ENCODE results near the gene SLC52A1.
"Not testable (repeated sequence)": the region's sequence is repeated elsewhere in the genome, so short reads cannot be mapped to it uniquely, and the experiment has no call there.

SLC52A1 gene

DNA sequence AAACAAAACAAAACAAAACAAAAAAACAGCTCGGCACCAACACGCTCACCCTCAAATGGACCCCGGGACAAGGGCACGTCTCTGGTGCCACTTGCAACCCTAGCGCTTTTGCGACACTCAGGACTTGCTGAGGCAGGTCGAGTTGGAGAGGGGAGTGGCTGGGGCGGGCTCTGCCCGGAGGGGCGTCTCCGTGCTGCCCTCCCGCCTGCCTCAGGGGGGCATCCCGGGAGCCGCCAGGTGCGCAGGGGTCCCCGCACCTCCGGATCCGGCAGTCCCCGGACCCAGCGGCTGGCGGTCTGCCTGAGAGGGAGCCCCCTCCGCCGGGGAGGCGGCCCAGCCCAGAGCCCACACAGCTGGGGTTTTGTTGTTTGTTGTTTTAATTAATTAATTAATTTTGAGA, at the start of gene SLC52A1:
TSS of gene SLC52A1 (minus strand) at position 112 of the 400 bp plus-strand sequence. CDS start 820 bp downstream, outside the sequence.
- DNase-seq (ENCODE audit: low read depth), result no peak
- TF ChIP-seq, protein P1, sequence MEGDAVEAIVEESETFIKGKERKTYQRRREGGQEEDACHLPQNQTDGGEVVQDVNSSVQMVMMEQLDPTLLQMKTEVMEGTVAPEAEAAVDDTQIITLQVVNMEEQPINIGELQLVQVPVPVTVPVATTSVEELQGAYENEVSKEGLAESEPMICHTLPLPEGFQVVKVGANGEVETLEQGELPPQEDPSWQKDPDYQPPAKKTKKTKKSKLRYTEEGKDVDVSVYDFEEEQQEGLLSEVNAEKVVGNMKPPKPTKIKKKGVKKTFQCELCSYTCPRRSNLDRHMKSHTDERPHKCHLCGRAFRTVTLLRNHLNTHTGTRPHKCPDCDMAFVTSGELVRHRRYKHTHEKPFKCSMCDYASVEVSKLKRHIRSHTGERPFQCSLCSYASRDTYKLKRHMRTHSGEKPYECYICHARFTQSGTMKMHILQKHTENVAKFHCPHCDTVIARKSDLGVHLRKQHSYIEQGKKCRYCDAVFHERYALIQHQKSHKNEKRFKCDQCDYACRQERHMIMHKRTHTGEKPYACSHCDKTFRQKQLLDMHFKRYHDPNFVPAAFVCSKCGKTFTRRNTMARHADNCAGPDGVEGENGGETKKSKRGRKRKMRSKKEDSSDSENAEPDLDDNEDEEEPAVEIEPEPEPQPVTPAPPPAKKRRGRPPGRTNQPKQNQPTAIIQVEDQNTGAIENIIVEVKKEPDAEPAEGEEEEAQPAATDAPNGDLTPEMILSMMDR (conservative IDR thresholded peaks at IDR 0.05; ENCODE audit: low read depth, low read length), result no peak
- H3K4me3 ChIP-seq (ENCODE audit: low read depth, low read length), result no peak within 1 kb of the TSS

DNA sequence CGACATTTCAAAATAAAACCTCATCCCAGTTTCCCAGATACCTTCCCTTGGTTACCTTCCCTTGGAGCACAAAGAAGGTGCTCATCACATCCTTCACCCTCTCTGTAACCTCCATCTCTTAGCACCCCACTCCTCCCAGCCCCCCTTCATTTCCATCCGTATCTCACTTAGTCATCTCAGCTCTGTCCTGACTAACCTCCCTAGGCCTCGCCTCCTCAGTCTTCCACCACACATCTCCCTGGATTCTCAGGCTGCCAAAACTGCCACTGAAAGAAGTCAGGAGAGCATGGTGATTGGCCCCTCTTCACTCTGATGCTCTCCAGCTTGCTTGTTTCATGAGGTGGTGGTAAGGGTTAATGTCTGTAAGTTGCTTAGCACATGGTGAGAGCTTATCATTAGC, 45.4 kb upstream of the SLC52A1 start:
- no peak for DNase-seq (ENCODE audit: low read depth)
- TF ChIP-seq, protein P1 (conservative IDR thresholded peaks at IDR 0.05; ENCODE audit: low read depth, low read length), result no peak
- H3K4me3 ChIP-seq (ENCODE audit: low read depth, low read length), result no peak overlapping the region

DNA sequence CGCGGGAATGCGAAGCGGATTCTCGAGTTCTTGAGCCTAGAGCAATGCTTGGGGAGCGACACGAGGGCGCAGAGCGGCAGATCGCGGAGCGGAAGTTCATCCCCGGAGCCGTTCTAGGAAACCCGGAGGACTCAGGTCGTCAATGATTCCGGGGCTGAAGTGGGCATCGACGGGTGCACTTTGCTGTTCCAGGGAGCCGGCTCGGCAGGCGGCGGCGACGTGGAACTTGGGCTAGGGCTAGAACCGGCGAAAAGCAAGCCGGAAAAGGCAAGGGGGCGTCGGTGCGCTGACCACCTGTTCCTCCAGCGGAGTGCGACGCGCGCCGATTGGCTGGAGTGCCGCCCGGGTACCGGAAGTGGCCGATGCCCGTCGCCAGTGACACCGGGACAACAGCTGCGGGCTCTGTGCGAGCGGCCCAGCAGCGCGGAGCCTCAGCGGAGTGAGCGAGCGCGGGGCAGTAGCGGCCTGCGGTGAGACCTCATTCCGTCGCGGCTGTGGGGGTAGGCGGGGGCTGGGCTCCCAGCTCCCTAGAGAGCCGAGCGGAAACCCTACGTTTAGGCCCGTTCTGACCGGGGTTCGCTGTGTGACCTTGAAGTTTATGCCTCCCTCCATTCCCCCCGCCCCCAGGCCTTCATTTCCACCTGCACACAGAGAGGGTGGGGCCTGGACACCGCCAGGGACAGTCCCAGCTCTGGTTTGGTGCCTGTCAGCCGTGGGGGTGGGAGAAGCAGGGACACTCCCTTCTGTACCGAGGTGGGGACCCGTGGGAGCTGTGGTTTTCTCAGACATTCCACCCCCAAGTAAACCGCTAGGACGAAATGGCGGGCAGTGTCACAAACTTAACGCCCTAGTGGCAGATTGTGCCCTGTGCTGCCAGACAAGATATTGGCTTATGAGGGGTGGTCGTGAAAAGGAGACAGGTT, 43.1 kb upstream of the SLC52A1 start, which contains the start of gene ZFP3:
TSS of gene ZFP3 (plus strand) at position 362 of the 923 bp plus-strand sequence. CDS start 13,038 bp downstream, outside the sequence.
- TF ChIP-seq, protein P1 (conservative IDR thresholded peaks at IDR 0.05; ENCODE audit: low read depth, low read length), result no peak
- peak within 1 kb of the TSS; percentile 72 for H3K4me3 ChIP-seq (ENCODE audit: low read depth, low read length)
- peak; percentile 81 for DNase-seq (ENCODE audit: low read depth)

DNA sequence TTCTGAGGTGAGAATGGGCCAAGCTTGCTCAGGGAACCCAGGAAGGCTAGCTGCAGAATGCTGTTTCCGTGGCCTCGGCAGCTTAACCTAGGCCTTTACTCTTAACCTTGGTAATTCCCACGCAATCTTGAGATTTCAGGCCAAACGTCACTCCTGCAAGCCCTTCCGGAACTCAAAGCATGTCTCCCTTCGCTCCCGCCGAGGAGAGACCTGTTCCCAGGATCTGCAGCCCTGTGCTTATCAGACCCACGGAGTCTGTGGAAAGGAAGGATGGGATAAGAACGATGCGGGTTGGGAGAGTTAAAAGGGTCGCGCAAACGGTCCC, 42.5 kb upstream of the SLC52A1 start:
- TF ChIP-seq, protein P1 (conservative IDR thresholded peaks at IDR 0.05; ENCODE audit: low read depth, low read length), result no peak
- H3K4me3 ChIP-seq (ENCODE audit: low read depth, low read length), result peak overlapping the region; percentile 72
- DNase-seq (ENCODE audit: low read depth), result no peak

DNA sequence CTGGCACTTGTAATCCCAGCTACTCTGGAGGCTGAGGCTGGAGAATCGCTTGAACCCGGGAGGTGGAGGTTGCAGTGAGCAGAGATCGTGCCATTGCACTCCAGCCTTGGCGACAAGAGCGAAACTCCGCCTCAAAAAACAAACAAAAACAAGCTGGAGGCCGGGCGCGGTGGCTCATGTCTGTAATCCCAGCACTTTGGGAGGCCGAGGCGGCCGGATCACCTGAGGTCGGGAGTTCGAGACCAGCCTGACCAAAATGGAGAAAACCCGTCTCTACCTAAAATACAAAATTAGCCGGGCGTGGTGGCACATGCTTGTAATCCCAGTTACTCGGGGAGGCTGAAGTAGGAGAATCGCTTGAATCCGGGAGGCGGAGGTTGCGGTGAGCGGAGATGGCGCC, 42.0 kb upstream of the SLC52A1 start:
- H3K4me3 ChIP-seq (ENCODE audit: low read depth, low read length); DNase-seq (ENCODE audit: low read depth): not testable (repeated sequence)

DNA sequence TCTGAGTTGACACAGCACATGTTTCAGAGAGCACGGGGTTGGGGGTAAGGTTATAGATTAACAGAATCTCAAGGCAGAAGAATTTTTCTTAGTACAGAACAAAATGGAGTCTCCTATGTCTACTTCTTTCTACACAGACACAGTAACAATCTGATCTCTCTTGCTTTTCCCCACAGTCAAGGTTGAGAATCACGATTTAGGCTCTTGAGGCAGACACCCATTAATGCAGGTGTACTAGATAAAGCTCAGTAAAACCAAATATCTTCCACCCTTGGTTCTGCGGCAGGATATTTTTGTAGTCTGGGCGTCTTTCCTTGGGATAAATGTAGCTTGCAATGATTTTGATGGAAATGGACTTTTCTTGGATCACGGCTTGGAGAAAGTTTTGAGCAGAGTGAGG, 40.2 kb upstream of the SLC52A1 start:
- not testable (repeated sequence) for H3K4me3 ChIP-seq (ENCODE audit: low read depth, low read length); DNase-seq (ENCODE audit: low read depth)

DNA sequence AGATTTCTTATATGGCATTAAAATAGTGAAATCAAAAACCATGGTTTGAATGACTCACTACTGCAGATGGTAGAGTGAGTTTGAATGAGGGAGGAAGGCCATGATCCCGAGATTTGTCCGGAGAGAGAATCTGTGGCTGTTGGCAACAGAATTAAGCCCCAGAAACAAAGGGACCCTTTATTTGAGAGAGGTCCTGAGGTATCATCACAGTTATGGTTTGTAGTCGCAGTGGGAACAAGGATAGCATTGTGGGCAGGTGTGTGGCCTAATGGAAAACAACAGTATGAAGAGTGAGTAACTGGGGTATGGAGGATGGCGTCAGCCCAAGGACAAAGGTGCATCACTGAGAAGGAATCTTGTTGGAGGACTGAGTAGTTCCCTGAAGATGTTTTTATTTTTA, 34.5 kb upstream of the SLC52A1 start:
- DNase-seq (ENCODE audit: low read depth), result no peak
- no peak overlapping the region for H3K4me3 ChIP-seq (ENCODE audit: low read depth, low read length)
- TF ChIP-seq, protein P1 (conservative IDR thresholded peaks at IDR 0.05; ENCODE audit: low read depth, low read length), result no peak

DNA sequence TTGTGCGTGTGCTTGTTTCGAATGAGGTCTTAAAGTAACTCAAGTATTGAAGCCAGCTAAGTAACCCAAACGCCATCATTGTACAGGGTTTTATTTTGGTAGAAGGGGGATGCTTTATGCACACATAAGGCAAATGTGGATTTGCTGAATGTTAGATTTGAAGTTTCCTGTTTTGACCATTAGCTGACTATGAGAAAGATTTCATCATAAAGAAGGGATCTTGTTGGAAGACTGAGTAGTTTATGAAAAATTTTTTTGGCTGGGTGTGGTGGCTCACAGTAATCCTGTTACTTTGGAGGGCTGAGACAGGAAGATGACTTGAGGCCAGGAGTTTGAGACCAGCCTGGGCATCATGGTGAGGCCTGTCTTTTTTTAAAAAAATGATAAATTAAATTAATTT, 33.0 kb upstream of the SLC52A1 start:
- TF ChIP-seq, protein P1 (conservative IDR thresholded peaks at IDR 0.05; ENCODE audit: low read depth, low read length), result no peak
- DNase-seq (ENCODE audit: low read depth), result no peak
- no peak overlapping the region for H3K4me3 ChIP-seq (ENCODE audit: low read depth, low read length)
